HL-60/S4 (cell line): ENCODE results near the gene NELL2.
"Not testable (repeated sequence)": the region's sequence is repeated elsewhere in the genome, so short reads cannot be mapped to it uniquely, and the experiment has no call there.

Experiments
- in situ Hi-C: fragments of 300-500 bp; cut with MboI; formaldehyde crosslinking; loops from 2 replicates; pipeline ENCODE4 v1.14.3; 2022; ENCODE audit warnings: low sequenced_read_pairs

Gene NELL2

DNA sequence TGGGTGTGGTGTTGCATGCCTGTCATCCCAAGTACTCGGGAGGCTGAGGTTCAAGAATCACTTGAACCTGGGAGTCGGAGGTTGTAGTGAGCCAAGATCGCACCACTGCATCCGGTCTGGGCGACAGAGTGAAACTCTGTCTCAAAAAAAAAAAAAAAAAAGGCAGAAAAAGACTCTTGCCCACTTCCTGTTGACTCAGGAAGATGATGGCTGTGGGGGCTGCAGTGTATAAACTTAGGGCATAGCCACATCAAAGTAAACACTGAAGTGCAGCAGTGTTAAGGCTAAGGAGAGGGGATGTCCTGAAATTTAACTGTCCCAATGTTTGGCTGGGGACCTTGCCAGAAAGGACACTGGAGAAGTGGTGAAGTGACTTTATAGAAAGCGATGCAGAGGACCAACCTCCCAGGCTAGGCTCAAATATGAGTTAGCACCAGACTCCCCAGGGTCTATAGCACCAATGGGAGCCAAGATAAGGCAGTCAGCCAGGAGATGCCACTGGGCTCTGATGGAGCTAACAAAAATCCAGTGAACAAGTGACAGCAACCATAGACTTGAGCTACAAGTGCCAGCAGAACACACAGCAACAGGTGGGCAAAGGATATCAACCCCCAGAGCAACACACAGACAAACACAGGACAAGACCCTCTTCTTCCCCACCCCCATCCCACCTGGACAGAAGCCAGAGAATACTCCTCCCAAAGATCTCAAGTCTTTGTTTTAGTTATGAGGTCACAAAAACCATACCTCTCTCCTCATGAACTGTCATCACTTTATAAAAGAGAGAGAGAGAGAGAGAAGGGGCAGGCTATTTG is 28.0 kb downstream of the NELL2 start:
- in situ Hi-C loops: no loop called here

DNA sequence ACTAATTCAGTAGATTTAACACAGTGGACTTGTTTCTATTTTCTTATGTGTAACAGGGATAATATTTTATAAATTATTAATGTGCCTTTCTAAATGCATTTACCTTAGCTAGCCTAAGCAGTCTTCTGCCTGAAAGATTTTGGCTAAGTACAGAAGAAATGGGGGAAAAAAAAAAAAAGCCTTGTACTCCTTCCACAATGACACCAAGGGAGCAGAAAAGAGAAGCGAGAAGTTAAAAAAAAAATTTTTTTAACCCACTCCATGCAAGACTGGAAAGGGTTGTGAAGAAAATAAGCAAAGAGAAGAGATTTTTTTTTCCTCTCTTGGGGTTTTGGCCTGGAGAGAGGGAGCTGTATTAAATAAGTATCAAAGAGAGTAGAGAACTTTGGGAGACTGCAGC is 28.7 kb downstream of the NELL2 start:
- in situ Hi-C loops: no loop called here

DNA sequence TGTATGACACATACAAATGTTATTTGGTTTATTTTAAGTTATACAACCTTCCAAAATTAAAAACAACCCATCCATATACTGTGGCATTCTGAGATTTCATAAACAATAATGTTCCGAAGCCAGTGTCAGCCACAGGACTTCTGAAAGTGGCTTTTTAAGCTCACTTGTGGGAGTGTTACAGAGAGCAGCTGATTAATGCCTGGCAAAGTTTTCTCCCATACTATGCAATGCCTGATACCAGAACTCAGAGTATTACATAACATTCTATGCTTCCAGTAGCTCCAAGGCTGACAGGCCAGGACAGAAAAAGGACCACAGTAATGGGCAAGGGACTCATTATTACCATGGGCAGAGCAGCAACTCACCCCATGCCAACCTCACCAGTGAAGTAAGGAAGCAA is 29.3 kb downstream of the NELL2 start:
- in situ Hi-C loops: no loop called here

DNA sequence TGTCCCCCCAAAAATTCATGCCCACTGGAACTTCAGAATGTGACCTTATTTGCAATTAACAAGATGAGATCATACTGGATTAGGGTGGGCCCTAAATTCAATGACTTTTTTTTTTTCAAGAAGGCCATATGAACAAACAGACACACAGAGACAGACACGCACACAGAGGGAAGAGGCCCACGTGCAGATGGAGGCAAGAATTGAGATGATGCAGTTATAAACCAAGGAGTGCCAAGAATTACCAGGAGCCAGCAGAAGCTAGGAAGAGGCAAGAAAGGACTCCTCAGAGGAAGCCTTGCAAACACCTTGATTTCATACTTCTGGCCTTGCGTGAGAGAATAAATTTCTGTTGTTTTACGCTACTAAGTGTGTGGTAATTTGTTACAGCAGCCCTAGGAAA is 33.4 kb downstream of the NELL2 start:
- in situ Hi-C loops: no loop called here

DNA sequence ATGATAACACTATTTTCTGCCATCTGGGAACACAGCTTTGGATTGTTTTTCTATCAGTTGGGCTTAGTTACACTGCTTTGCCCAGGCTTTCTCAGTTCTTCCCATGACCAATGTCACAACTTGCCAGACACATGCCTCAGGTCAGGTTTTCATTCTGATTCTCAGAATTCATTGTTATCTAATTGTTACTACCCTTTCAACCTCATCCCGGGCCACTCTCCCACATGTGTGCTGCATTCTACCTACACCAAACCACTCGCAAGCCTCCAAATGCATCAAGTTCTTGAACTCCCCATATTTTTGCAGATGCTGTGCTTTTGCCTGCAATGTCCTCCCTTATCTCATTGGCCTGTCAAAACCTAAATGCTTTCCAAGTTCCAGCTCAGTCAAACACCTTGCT is 36.3 kb downstream of the NELL2 start:
- in situ Hi-C loops: no loop called here

DNA sequence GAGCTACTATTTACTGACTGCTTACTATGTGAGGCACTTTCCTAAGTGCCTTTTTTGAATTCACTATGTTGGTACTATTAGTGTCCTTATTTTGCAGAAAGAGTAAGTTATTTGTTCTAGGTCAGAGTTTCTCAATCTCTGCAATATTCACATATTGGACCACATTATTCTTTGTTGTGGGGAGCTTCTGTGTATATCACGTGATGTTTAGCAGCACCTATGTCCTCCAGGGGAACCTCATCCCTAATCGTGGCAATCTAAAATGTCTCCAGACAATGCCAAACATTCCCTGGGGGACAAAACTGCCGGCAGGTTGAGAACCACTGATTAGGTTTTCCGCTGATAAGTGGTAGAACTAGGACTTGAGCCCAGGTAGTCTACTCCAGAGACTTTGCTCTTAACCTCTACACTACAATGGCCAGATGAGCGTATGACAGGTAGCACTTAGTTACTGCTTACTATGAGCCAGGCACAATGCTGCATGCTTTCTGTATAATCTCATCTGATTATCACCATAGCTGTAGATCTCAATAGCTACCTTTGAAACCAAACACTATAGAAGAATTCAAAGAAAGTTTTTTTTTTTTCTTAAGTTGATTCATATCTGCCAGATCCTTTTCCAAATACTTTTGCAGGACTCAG is 38.9 kb downstream of the NELL2 start:
- in situ Hi-C loops: no loop called here

DNA sequence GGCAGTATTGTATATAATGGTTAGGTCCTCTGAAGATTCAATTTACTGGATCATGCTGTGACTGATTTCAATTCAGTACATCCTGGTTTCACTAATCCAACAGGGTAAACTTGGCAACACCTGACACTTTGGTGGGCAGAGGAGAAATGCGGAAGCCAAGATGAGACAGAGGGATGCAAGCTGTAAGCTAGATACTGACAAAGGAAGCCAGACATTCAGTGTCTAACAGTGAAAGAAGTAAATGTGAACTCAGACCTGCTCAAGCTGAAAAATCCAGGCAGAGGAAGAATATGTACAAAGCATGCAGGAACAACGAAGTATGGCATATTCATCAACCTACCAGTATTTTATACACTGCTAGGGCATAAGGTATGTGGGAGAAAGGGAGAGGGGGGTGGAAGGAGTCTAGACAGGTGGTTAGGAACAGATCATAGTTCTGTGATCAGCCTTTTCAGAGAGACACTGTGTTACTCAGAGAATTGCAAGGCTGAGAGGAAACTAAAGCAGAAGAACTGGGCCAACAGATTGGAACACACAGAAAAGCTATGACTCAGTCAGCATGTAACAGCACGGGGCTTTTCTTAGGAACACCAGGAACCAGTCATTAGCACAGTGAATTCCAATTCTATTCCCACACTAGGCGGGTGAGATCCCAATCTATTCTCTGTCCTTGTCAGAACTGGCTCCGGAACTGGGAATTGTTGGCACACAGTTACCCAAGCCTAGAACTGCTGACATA is 40.3 kb downstream of the NELL2 start:
- in situ Hi-C loops: no loop called here

DNA sequence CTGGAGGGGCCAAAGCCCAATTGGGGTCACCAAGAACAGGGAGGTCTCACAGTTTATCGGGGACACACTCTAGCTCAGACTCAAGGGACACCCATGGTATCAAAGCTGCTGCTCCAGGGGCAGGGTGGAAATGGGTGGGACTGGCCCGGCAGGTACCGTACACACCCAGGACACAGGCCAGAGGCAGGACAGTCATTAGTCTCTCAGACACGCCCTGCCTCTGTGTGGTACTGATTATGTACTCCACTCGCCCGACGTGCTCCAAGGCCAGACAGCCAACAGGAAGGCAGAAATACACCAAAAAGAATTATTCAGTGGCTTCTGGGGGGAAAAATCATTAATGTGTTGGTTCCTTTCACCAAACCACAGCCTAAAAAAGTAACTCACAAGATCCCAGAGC is 41.1 kb downstream of the NELL2 start:
- in situ Hi-C loops: not testable (repeated sequence)

DNA sequence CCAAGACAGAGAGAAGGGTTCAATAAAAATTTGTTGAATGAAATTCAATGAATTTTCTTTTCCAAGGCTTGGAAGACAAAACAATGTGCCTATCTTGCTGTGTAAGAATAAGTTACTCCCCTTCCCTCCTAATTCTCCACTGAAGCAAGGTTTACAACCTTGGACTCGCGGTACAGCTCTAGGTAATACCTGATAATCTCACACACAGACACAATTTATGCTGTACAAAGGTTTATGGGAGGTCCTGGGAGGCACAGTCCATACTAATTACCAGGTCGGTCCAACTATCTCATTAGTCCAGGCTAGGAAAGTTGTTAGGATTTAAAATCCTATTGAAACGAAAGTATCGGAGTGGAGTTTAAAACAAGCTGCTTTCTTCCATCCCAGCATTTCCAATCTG is 42.6 kb downstream of the NELL2 start:
- in situ Hi-C loops: no loop called here

DNA sequence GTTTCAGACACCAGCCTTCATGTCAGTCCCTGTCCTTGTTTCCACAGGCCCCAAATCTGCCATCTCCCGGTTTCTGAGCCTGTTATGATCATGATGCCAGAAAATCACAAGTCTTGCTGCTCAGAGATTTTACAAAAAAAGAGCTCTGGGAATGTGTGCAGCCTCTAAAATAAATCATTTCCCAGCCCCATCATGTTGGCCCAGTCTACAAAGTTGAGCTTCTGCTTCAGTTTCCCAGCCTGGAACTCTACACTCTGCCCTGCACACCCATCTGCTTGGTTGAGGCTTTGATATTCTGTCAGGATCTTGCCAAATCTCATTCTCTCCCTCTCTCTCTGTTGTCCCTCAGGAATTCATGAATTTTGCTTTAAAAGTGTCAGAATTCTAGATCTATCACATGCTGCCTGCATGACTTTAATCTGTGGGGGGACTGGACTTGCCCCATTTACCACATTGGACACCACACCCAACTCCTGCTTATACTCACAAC is 45.5 kb downstream of the NELL2 start:
- in situ Hi-C loops: no loop called here

DNA sequence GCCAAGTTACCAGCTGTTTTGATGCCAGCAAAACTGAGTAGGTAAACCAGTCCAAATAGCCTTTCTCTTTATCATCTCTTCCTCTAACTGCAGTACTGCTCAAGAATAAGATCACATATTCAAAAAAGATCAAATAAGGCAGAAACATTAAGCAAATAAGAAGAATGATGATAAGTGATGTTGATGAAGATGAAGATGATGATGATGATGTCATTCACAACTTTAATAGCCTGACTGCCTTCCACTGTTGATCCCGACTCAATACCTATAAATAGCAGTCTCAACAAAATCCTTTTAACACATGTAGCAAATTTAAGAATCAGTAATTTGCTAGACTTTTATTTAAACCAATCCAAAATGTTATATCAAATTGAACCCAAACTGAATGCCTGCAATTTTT is 47.1 kb downstream of the NELL2 start:
- in situ Hi-C loops: no loop called here

DNA sequence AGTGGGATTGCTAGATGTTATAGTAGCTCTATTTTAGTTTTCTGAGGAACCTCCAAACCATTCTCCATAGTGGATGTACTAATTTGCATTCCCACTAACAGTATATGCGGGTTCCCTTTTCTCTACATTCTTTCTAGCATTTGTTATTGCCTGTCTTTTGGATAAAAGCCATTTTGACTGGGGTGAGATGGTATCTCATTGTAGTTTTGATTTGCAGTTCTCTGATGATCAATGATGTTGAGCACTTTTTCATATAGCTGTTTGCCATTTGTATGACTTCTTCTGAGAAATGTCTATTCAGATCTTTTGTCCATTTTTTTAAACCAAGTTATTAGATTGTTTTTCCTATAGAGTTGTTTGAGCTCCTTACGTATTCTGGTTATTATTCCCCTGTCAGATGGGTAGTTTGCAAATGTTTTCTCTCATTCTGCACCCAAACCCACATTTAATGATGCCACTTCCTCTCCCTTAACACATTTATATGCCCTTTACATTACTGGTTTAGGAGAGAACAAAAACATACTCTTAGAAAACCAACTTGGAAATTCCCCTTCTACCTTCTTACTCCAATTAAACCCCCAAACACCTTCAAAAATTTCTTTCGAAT is 48.2 kb downstream of the NELL2 start:
- in situ Hi-C loops: no loop called here

DNA sequence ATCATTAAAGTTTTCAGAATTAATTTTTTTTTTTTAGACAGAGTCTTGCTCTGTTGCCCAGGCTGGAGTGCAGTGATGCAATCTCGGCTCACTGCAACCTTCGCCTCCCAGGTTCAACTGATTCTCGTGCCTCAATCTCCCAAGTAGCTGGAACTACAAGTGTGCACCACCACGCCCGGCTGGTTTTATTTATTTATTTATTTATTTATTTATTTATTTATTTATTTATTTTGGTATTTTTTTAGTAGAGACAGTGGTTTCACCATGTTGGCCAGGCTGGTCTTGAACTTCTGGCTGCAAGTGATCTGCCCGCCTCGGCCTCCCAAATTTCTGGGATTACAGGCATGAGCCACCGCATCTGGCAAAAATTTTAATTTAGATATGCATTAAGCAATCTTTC is 54.4 kb downstream of the NELL2 start:
- in situ Hi-C loops: not testable (repeated sequence)

DNA sequence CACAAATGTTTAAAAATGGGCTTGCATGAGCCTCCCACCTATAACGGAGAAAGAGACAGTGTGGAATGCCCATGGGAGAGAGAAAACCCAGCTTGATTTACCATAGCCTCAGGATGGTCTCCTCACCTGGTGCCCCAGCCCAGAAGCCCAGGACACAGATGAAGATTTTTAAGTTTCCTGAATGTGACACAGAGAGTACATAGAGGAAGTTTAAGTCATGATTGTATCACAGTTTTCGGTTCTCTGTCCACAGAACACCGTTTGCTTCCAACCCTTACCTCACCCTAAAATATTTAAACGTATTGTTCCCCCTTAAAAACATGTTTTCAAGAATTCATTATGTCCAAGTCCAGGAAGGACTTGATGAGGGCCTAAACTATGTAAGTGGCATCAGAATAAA is 56.2 kb downstream of the NELL2 start:
- in situ Hi-C loops: no loop called here

DNA sequence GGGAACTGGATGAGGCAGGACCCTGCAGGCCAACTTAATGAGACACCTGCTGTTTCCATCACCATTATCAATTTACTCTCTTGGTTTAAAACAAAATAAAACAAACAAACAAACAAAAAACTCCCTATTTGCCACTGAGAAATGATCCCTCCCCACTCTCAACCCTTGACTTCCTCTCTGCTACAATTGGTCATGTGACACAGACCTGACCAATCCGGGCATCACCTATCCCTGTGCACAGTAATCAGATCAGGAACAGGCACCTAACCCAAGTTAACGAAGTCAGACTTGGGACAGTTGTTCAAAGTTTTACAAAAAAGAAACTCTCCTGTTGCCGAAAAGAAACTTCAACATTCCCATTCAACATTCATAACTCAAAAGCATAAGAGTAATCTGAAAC is 58.4 kb downstream of the NELL2 start:
- in situ Hi-C loops: no loop called here

DNA sequence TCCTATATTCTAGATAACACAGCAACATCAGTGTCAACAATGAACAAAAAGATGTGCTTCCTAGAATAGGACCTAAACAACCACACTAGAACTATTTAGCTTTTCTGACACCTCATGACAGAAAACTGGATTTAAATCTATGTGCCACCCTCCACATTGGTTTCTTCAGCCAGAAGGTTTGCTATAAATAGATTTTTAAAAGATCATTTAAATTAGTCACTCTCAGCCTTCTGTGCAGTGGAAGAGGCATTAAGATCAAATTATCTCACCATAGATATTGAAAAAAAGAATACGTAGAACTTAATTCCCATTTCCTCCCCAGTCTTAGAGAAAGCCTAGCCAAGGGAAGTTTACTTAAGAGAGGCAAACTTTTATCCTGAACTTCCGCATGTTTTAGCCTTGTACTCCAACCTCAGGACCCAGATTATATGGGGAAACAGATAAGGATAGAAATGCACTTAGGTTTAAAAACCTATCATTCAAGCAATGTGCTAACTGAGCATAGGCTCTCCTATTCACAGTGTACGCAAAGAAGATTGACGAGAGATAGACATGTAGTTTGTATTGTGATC is 59.6 kb downstream of the NELL2 start:
- in situ Hi-C loops: no loop called here

DNA sequence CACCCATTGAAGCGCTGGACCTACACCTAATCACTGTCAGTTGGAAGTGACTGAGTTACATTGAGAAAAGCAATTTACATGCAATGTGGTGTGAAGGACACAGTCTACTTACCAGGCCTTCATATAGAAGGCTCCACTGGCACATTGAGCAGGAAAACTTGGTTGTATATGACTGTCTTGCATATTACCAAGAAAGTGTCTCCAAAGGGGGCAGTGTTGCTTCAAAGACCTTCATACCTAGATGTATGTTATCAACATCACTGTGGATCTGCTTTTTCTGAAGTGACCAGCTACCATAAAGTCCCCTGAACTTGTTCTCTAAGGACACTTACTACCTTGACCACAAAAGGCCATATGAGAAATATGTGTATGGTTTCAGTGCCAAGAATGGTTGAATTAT is 64.1 kb downstream of the NELL2 start:
- in situ Hi-C loops: no loop called here

DNA sequence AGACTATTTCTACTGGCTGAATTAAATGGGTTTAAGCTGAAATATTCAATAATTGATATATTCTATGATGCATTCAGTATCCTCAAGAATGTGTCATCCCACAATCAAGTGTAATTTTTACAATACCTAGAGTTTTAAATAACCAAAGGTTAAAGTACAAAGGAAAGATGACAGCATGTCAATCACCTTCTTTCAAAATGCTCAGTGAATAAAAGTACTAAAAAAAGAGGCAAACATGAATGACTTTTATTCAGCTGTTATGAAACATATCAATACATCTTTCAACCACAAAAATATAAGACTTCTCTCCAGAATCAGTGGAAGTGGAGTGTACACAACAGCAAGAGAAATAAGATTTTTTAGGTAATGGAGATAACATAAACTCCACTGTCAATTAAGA is 72.0 kb downstream of the NELL2 start:
- in situ Hi-C loops: no loop called here

DNA sequence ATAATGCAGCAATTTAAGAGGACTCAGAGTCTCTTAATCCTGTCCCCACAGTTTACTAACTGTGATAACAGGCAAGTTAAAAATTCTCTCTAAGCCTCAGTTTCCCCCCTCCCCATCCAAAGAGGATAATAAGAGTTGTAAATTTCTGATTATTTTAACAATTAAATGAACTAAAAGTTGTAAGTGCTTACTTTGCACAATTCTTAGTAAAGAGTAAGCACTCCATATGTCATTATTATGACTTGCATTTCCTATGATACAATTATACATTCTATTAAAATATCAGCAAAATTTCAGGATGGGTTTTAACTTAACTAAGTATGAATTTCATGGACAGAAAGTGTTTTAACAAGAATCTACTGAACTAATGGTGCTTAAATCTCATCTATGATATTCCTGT is 80.1 kb downstream of the NELL2 start:
- in situ Hi-C loops: no loop called here

DNA sequence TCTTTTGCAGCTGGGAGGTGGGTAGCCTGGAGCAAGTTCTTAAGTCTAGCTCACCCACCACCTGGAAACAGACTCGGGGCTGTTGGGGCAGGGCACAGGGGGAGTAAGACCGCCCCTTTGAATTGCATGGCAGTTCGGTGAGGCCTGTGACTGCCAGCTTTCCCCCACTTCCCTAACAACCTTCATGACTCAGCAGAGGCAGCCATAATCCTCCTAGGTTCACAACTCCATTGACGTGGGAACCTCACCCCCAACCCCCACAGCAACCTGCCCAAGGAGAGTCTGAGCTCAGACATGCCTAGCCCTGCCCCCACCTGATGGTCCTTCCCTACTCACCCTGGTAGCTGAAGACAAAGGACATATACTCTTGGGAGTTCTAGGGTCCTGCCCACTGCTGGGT is 87.4 kb downstream of the NELL2 start:
- in situ Hi-C loops: no loop called here

DNA sequence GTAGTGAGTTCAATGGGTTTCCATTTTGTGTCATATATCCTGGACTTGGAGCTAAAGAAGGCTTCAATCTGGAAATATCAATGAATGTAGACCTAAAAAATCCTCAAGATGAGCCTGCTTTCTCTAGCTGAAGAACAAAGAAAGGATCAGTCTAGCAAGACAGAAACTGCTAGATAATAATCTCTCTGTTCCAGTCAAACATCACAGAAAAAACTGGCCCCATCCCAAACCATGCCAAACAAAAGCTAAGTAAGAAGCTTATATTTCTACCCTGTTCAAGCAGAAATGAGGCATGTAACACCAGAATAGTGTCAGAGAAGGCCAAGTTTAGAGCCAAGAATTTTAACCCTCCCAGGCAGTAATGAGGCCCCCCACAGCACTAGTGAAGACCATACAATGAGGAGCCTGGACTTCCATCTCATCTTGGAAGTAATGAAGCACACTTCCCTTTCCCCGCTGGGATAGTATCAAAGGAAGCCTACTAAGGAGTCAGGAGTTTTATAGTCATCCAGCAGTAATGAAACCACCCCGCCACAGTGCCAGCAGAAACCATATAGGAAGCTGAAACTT is 95.8 kb downstream of the NELL2 start:
- in situ Hi-C loops: no loop called here
